H54 (cell line): ENCODE data around the gene TOLLIP.

ENCODE experiments used
- DNase-seq: peaks from one replicate; pipeline ENCODE4 v3.0.0; 2011; ENCODE audit warnings: low spot score, mixed read lengths; ENCODE audit not compliant: insufficient read length
- FAIRE-seq: peaks from 3 replicates; lab custom pipeline; 2011; peaks lifted over from hg19 to GRCh38; lab: Jason Lieb, UNC
- POLR2A ChIP-seq: IDR thresholded peaks from 2 replicates; pipeline ENCODE4 v1.6.1; 2011; ENCODE audit warnings: low read depth, mild to moderate bottlenecking, low read length

TOLLIP gene

DNA sequence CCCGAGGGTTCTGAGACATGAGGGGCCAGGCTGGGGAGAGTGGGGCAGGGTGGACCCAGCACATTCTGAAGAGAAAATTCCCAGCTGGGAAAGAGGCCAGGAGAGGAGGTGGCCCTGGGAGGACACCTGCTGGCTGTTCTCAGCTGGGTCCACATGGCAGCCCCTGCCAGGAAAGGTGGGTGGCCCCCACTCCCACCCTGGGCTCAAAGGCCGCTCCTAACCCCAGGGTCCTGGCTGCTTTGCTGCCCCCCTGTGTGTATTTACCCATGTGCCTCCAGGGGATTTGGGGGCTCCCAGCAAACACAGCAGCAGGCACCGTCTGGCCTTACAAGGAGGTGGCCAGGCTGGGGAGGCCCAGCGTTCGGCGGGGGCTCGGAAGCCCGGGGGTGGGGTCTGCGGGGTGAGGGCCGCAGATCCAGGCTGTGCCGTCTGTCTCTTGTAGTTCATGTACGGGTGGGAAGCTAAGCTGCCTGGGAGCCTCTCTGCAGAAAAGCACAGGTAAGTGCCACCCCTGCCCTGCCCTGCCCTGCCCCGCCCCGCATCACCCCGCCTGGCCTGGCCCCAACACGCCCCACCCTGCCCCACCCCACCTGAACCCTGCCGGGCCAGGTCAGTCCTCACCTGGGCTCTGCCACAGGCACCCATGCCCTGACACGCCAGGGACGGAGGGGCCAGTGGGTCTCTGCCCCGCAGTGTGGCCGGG is 75.9 kb downstream of the TOLLIP start:
- DNase-seq: no peak
- no peak for TF ChIP-seq POLR2A
- FAIRE-seq: no peak

DNA sequence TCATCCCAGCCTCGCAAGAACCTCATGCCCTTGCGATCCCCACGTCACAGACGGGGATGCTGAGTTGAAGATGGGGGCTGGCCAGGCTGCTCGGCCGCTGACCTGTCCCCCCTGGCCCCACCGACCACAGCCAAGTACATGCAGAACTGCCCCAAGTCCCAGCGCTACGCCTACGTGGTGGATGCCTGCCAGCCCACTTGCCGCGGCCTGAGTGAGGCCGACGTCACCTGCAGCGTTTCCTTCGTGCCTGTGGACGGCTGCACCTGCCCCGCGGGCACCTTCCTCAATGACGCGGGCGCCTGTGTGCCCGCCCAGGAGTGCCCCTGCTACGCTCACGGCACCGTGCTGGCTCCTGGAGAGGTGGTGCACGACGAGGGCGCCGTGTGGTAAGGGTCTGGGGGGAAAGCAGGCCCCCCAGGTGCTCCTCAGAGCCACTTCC is 76.5 kb downstream of the TOLLIP start:
- no peak for TF ChIP-seq POLR2A
- no peak for DNase-seq
- no peak for FAIRE-seq

GRCh38 chr11:1232021-1232882 is 77.2 kb downstream of the TOLLIP start:
- TF ChIP-seq POLR2A: no peak
- FAIRE-seq (no peak), DNase-seq (no peak)

DNA sequence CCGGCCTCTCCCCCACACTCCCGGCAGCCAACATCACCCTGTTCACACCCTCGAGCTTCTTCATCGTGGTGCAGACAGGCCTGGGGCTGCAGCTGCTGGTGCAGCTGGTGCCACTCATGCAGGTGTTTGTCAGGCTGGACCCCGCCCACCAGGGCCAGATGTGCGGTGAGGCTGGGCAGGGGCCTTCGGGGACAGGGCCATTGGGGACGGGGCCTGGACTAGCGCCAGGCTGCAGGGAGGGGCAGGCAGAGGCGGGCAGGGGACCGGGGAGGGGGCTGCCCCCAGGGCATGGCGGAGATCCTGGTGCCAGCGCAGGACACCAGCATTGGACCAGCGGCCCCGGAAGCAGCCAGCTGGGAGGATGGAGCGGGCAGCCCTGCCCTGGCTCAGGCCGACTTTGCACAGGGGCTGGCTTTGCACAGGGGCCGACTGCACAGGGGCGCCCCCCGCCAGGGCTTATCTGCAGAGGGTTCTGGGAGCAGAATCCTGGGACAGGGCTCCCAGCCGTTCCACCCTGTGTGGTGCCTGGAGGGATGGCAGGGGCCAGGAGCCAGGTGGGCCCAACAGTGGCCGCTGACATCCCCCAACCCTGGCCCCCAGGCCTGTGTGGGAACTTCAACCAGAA is 77.9 kb downstream of the TOLLIP start:
- FAIRE-seq (no peak), DNase-seq (no peak)
- TF ChIP-seq POLR2A: no peak

DNA sequence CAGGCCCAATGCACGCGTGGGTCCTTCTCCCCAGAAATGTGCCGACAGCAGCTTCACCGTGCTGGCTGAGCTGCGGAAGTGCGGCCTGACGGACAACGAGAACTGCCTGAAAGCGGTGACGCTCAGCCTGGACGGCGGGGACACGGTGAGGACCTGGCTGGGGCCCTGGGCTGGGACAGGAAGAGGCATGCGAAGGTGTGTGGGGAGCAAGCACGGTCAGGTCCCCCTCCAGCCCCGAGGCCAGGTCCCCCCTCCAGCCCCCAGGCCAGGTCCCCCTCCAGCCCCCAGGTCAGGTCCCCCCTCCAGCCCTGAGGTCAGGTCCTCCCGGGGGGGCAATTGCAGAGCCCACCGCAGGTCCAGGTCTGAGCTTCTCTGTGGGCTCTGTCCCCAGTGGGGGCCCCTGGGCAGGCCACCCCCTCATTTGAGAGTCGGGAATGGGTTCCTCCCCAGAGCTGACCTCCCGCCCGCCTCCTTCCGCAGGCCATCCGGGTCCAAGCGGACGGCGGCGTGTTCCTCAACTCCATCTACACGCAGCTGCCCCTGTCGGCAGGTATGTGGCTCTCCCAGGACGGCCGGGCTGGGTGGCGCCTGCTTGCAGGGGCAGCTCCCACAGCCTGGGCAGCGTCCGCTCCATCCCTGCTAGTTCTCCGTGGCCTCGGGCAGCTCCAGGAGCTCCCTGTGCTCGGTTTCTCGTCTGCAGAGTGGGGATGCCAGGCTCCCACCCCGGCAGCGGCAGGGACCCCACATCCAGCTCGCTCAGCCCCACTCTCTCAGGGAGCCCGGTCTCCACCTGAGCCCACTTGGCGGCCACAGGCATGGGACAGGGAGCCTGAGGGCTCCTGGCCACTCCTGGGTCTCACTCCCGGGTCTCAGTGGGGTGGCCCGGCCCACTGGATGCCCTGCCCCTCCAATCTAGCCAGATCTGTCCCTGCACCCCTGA is 78.7 kb downstream of the TOLLIP start:
- FAIRE-seq: no peak
- DNase-seq: no peak
- no peak for TF ChIP-seq POLR2A

DNA sequence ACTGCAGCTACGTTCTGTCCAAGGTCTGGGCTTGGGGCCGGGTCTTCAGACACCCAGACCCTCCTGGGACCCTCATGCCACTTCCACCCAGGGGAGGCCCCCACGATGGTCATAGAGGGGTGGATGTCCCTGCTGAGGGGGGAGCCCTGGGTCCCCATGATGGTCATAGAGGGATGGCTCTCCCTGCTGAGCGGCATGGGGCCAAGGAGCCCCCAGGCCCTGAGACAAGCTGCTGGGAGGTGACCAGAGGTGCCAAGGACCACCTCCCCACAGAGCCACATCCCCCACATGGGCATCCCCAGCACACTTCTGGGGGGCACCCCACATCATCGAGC is 79.3 kb downstream of the TOLLIP start:
- FAIRE-seq: no peak
- no peak for DNase-seq
- TF ChIP-seq POLR2A: no peak

DNA sequence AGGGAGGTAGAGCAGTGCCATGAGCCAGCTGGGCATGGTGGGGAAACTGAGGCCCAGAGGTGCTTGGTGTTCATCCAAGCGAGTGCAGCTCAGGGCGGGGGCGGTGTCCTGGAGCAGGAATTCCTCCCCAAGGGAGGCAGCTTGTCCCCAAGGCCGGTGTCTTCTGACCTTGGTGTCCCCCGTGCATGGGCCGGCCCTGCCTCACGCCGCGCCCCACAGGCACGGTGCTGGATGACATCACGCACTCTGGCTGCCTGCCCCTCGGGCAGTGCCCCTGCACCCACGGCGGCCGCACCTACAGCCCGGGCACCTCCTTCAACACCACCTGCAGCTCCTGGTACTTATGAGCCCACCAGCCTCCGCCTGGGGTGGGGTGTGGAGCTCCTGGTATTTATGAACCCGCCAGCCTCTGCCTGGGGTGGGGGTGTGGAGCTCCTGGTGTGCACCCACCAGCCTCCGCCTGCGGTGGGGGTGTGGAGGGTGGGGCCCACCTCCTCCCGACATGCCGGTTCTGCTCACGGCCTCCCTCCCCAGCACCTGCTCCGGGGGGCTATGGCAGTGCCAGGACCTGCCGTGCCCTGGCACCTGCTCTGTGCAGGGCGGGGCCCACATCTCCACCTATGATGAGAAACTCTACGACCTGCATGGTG is 79.8 kb downstream of the TOLLIP start:
- no peak for TF ChIP-seq POLR2A
- FAIRE-seq (no peak), DNase-seq (no peak)

DNA sequence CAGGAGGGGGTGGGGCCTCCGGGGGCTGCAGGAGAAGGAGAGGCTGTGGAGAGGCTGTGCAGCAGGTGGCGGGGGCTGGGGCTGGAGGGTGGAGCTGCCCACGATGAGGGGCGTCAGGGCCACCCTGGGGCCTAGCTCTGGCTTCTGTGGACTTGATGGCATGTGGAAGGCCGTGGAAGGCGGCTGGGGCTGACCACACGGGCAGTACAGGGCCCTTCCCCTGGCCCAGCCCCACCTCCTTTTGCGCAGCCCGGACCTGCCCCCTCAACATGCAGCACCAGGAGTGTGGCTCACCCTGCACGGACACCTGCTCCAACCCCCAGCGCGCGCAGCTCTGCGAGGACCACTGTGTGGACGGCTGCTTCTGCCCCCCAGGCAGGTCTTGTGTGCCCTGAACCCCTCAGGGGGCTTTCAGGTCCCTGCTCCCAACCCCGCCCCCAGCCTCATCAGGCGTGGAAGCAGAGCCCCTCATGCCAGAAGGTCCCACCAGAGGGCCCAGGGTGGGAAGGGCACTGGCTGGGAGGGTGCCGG is 80.4 kb downstream of the TOLLIP start:
- DNase-seq (no peak), FAIRE-seq (no peak)
- no peak for TF ChIP-seq POLR2A

- DNase-seq (no peak), FAIRE-seq (no peak)
- no peak for TF ChIP-seq POLR2A
Measured at GRCh38 chr11:1228101-1228821, 81.2 kb downstream of the TOLLIP start.

DNA sequence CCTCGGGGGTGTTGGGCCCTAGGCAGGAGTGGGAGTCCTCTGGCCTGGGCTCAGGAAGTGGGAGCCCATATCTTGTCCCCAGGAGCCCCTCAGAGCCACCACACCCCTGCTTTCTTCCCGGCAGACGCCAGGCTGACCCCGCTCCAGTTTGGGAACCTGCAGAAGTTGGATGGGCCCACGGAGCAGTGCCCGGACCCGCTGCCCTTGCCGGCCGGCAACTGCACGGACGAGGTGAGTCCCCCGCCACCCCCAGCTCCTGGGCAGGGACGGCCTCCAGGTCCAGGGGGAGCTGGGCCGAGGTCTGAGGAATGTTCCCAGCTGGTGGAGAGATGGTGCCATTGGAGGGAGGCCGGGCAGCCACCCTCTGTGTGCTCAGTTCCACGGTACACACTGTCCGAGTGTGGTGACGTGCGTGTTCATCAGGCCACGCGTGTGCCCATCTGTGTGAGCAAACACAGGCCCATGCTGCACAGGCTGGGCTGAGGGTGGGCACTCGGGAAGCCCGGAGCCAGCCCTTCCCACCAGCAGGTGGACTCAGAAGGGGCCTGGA is 81.8 kb downstream of the TOLLIP start:
- DNase-seq: no peak
- TF ChIP-seq POLR2A: no peak
- FAIRE-seq: no peak

DNA sequence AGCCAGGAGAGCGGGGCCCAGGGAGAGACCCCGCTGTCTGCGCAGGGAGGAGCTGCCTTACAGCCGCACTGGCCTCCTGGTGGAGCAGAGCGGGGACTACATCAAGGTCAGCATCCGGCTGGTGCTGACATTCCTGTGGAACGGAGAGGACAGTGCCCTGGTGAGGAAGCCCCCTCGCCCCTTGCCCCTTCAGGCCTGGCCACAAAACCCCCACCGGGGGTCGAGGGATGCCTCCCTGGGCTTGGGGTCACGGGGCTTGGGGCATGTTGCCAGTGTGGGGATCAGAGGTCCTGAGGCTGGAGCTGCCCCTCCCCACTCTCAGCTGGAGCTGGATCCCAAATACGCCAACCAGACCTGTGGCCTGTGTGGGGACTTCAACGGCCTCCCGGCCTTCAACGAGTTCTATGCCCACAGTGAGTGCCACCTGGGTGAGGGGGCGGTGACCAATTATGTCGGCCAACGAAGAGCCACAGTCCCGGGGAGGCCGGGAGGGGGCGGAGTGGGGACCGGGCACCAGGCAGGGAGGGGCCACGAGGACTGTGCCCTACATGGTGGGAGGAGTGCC is 82.4 kb downstream of the TOLLIP start:
- no peak for TF ChIP-seq POLR2A
- FAIRE-seq (no peak), DNase-seq (no peak)

GRCh38 chr11:1226226-1226985 is 83.0 kb downstream of the TOLLIP start:
- FAIRE-seq (no peak), DNase-seq (no peak)
- TF ChIP-seq POLR2A: no peak
